ENCODE data around the gene NHSL1.
"Not testable (repeated sequence)": the region's sequence is repeated elsewhere in the genome, so short reads cannot be mapped to it uniquely, and the experiment has no call there.

Gene NHSL1

DNA sequence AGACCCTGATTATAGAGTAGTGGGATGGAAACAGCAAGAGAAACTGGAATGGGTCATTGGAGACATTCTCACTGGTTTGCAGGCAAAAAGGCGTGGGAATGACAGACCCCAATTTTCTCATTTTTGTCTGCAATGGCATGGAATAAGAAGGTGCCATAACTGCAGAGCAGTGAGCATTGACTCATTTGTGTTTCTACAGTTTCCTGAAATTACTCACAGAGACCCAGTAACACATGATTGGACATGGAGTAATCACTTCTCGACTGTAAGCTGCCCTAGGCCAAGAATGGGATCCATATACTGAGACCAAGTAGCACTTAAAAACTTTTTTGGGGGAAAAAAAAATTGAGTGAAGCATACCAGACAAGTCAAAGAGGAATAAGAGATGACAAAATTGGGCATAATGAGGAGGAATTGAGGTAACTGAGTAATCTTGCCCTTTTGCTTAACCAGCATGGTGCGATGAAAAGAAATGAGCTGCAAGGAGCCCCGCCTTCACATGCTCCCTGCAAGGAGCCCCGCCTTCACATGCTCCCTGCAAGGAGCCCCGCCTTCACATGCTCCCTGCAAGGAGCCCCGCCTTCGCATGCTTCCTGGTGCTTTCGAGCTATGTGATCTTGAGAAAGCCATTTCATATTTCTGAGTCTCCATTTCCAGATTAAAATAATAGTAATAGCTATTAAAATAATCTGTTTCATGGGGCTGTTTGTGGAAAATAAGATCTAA lies 44.1 kb downstream of the NHSL1 start:
- DNase-seq = no peak

DNA sequence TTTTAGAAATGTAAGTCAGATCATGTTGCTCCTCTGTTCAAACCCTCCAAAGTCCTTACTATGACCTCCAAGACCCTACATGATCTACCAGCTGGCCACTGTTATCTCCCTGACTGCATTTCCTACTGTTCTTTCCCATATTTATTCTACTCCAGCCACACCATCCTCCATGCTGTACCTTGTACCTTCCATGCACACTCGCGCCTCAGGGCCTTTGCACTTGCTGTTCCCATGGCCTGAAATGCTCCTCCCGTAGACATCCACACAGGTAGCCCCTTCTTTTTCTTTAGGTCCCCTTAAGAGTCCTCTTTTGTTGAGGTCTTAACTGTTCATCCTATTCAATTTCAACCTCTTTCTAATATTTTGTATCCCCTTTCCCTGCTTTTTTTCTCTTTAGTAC lies 48.3 kb downstream of the NHSL1 start:
- no peak for DNase-seq

DNA sequence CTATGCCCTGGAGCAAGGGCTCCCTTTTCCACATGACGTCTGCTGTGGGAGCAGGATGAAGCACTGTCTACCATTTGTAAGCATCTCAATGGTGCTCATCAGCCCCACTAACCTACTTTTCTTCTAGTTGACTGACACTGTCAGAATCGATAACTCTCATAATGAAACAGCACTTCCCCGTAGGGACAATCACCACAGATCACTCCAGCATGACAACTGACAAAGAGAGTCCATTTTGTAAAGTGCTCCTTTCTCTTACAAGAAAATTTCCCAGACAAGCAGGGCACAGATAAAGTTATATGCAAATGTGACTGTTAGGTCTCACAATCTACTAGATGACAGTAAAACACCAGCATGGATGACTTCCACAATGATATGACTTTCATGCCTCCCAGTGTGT lies 48.8 kb downstream of the NHSL1 start:
- no peak for DNase-seq

DNA sequence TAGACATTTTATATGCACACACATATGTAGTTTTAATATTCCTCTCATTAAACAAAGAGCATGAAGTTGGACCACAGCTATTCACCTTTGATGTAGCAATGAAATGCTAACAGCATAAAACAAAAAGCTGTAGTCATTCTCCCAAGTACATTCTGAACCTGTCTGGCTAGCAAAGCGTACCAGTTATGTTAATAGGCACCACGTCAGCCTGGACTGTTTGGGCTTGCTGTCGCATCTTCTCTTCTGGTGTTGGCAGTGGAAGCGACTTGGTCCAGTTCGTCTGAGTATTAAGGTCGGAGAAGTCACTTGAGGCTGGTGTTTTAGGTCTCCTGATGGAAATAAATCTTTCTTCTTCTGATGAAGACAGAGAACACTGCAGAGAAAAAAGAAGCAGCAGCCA lies 52.5 kb downstream of the NHSL1 start:
- no peak for DNase-seq

DNA sequence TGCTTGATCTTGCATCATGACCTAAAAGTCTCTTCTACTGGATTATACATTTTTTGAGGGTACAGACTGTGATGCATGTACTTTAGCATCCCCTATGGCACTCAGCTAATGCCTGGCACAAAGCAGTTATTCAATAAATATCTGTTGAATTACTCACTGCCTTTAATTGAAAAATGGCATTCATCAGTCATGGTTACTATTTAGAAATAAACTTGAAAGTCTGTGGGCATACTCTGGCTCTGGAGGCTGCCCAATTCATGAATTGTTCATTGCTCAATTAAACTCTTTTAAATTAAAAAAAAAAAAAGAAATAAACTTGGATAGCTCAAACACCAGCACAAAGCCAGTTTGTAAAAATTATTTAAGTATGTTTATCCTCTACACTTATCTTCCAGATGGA lies 55.3 kb downstream of the NHSL1 start:
- no peak for DNase-seq

DNA sequence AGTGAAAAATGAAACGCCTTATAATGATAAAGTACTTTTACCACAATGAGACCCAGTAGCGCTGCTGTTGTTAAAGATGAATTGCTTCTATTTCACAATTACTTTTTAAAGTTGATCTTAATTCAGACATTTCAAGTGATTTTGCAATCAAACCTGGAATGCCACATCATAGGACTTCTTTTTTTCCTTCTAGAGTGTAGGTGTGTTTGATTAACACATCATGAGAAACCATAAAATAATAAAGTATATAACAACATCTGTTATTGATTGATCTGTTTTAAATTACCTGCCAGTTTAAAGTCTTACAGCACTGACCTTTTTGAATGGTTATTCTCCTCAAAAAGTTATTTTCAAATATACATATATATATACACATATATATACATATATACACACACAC lies 56.6 kb downstream of the NHSL1 start:
- DNase-seq = no peak

DNA sequence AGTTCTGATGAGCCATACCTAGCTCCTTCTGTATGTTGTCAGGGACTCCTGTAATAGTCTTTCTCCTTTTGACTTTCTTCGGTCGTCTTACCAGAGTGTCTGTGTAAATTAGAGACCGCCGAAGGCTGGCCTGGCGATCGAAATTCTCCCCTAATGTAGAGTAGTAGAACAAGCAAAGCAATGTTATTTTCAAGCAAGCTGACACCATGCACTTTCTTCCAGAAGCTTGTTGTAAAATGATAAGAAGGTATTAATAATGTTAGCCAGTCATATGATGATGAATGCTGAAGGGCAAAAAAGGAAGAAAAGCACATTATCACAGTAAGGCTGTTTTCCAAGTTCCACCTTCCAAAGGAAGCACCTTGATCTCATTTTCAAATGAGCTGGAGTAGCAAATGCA lies 57.3 kb downstream of the NHSL1 start:
- DNase-seq = no peak

DNA sequence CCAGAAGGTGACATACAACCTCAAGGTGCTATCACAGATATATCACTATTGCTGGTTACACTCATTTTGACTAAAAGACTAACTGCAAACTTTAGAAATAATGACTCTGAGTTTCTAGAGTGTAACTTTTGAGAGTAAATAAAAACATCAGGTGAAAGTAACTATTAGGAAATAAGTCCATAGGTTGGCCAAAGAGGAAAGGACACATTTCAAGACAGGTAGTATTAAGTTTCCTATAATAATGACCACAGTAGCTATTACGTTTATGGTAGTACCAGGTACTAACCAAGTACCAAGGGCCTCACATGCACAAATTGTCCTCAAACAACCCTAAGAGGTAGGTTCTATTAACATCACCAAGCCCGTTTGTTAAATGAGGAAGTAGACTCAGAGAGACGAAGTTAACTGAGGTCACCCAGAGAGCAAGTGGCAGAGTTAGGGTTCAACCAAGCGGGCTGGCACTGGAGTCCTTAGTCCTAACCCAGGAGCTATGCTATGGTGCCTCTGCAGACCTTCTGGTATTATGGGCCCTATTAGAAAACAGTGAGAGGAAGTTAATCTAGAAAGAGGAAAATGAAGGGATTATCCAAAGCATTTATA lies 58.4 kb downstream of the NHSL1 start:
- no peak for DNase-seq

DNA sequence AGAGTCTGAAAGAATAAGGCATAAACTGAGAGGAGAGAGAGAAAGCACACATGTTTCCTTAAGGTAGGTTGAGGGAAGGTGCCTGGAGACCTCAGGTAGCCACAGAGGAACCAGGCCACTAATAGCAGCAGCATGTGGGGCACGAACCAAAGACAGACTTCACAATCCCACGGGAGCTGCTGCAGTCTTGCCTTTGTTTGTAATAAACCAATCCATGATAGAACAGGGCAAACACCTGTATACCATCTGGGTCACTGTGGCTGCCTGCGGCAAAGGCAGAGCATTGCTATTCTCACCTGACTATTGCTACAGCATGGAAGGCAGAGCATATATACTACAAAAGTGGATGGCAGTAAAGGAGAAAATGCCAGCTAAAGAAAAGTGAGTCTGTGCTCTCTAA lies 59.0 kb downstream of the NHSL1 start:
- no peak for DNase-seq

DNA sequence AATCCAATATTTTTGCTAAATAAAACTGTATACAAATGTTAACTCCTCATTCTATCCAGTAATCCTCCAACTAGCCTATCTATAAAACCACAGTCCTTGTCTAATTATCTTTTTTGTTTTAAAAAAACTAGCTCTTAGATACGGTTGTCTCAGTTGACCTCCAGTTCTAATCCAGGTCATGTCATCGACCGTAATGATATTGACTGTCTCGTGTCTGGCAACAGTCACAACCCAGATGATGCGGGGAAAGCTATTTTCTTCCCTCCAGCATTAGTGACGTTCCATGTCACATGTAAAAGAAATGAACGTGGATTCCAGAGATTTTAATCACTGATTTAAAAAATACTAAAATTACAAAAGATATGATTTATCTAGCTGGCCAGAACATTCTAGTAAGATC lies 59.7 kb downstream of the NHSL1 start:
- DNase-seq = no peak

DNA sequence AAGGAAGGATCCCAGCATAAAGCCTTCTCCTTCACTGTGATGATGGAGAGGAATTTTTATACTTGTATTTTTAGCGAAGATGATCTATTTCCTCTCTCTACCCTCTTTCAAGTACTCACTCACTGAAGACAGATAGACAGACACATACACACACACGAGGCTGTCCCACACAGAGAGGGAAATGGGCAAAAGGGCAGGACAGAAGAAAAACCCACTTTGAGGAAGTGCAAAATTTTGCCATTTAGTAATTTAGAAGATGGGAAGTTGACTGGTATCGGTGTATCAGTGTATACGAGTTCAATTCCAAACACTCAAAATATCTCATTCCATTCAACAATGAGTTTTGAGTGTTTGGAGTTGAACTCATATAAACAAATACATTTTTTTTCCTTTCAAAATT lies 64.4 kb downstream of the NHSL1 start:
- DNase-seq = no peak

DNA sequence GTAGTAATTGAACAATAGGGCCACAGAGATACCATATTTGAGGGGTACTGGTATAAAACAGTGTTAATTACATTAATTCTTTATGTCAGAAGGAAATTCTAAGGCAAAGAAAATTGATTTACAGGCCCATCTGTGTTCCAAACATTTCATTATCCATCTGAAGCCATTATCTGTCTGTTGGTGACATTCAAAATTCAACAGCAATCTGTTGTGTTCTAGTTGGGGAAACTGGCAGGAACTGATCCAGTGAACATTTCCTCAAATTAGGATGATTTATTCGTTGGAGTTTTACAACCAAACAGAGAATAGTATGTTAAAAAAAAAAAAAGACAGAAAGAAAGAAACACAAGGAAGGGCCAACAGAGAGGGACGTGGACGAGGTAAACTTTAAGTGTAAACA lies 65.2 kb downstream of the NHSL1 start:
- DNase-seq = no peak

DNA sequence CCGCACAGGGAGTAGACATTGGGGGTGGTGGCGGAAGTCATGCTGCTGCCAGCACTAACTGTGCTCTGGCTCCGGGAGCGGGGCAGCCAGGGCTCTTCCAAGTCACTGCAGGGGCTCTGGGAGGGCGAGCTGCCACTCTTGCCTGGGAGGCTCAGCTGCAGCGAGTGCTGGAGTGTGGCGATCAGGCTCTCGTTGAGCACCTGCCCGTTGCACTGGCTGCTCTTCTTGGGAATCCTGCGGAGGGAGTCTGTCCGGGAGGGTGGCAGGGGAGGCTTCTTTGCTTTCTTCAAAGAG lies 67.3 kb downstream of the NHSL1 start:
- DNase-seq = no peak

DNA sequence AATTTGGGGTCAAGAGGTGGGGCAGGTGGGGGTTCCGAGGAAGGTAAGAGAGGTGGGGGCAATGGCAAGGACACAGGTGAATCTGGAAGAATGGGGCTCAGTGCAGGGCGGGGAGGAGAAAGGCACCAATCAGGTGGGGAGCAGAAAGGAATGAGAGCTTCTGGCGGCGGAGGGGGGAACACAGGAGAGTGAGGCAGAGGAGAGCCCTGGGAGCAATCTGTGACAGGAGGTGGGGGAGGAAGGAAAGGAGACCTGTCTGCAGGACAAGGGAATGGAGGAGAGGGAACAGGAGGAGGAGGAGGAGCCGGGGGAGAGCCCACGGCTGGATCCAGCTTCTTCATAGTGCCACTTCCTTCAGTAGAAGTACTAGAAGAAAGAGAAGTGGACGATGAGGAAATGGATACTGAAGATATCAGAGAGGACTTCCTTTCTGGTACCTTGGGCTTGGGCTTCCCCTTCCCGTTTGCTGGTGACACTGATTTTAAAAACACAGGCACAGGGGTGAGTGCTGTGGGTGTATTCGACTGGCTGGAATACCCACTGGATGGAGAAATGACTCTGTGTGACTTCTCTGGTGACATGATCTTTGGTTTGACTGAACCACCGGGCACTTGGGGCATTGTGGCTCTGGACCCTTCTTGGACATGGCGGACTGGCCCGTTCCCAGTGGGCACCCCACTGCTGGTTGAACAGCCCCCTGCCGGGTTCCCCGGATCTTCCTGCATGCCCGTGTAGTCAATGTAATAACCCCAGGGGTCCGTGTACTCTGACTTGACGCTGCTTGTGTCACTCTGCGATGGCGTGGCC lies 67.8 kb downstream of the NHSL1 start:
- no peak for DNase-seq

DNA sequence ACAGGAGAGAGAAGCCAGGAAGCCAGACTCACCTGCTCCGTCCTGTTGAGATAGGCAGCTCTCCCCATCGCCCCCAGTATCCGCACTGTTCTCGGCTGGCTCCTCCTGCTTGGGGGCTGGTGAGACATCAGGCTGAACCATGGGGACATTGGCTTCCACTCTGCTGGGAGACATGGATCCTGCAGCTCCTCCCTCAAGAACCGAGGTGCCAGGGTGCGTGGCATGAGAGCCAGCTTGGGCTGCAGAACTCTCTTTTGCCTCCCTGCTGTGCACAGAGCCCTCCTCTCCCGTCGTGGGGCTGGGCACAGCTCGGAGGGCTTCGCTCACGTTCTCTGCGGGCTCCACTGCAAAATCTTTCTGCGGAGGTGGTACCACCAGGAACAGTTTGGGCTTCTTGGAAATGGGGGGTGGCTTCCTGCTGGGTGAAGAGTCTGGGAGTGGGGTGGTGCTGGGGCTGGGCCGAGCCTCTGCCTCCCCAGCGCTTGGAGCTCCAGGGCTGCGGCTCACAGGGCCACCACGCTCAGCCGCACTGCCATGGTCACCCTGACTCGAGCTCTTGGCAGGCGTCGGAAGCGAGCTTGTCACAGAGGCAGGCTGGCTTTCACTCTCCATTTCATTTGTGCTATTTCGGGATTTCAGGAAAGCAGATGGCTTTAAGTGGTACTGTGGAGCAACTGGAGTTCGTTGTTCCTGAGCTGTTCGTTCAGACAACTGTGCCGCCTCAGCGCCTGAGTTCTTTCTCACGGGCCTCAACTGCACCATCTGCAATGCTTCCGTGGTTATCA lies 68.7 kb downstream of the NHSL1 start:
- DNase-seq = no peak

DNA sequence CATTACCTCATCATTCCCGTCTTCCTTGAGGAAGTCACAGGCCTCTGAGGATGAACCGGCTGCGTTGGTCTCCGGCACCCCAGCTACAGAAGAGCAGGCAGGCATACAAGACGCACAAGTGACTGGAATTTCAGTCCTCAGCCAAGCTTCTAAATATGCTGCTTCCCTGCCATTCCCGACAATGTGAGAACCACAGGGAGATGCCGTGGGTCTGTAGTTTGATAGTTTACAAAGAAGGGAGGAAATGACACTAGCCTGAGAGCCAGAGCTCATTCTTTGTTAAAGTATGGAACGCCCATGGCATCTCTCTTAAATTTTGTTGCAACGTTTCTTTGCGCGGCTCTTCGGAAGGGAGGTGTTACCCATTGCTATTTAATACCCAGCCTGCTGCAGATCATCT lies 69.5 kb downstream of the NHSL1 start:
- no peak for DNase-seq

DNA sequence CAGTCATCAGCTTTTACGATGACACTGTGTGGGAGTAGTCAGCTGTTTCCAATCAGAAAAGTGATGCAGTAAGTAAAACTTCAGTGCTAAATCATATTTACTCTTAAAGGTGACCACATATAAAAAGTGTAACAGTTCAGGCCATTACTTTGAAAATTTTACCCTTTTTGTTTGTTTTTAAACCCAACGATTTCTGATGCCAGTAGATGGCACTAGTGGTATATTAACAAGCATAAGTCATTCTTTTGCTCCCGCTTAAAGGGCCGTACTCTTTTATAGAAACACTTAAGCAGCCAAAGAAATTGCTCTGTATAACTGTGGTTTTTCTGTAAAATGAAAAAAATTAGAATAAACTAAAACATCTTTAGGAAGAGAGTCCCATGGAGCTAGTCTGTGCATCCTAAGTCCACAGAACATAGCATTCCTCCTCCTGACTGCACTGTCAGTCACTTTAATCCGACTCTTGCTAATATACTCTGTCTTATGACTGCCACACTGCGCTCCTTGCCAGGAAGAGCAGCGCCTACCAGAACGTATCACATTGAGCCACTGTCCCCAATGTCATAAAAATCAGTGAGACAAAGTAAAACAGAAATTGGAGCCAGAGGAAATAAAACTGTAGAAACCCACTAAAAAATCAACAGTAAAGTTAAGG lies 70.2 kb downstream of the NHSL1 start:
- DNase-seq = peak; percentile 58

DNA sequence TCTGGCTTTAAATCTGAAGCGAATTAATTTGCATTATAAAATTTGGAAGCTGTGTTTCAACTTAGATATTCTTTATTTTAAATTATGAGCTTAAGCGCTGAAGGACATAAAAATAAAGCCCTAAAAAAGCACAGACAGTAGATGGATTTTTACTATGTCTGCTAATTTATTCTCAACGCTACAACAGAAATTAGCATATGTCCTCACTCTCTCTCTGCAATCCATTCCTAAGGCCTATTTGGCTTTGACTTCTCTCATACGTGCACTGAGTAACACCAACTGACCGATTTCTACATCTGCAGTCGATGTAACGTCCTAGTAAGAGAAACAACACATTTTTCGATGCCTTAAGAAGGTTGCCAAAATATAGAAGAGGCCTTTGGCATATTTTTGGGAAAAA lies 71.6 kb downstream of the NHSL1 start:
- DNase-seq = no peak

DNA sequence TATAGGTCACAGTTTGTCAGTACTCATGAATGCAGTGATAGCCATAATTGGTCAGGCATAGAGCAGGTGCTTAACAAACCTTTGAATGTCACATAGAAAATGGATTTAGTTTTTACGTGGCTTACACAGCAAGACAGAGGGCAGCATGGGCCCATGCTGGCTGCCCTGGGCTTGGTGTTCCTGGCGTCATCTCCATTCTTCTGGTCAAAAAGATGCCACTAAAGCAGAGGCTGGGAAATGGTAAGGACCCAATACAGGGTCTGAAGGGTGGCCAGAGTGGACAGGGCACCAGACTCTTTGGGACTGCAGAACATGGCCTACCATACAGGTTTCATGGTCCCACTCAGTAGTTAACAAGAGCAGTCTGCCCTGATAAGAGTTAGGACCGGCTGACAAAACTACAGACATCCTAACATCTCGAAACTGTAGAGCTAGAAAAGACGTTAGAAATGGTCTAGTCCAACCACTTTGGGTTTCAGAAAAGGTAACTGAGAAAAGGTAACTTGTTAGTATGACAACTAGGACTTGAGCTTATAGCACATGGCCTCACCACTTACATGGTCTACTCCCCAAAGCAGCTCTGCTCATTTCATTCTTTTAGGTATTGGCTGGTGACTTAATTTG lies 72.7 kb downstream of the NHSL1 start:
- no peak for DNase-seq

DNA sequence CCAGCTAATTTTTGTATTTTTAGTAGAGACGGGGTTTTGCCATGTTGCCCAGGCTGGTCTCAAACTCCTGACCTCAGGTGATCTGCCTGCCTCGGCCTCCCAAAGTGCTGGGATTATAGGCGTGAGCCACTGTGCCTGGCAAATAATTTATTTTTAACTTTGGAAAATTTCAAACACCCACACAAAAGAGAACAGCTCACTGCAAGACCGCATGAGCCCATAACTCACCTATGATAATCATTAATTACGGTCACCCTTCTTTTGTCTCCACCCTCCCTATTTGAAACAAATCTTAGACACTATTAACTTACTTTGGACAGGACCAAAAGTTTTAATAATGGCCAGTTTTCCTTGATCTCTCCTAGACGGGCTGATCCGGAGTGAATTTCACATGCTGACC lies 74.0 kb downstream of the NHSL1 start:
- not testable (repeated sequence) for DNase-seq

DNA sequence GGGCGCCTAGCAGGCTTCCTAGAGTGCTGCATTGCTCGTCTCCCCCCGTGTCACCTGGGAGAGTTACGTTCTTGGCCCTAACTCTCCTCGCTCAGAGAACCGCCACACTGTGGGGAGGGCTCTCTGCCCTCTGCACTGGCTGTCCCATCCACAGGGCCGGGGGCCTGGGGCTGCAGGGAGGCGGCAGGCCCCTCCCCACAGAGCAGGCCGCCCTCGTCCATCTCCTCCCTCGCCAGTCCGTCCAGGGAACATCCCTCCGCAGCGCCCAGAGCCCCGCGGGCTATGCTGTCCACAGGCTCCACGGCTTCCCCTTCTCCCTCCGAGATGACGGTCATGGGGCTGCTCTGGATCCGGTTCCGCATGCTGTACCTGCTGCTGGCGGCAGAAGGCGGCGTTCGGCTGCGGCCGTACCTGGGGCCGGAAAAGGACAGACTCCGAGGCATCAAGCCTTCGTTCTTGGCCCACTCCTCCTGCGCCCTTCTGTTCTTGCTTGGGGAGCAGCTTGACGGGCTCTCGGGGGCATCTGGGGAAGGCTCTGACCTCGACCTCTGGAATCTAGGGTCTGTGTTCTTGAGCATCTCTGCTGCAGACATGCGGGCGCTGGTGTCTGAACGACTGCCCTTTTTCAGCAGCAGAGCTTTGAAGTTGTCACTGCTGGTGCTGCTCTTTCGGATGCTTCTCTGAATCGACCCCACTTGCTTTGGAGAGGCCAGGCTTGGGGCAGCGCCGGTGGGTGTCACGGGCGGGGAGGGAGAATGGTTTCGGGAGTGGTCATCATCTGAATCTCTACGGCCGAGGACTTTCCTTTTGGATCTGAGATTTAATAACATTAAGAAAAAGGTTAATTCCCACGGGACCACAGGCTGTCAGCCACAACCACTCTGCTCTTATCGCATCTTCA lies 75.0 kb downstream of the NHSL1 start:
- DNase-seq = no peak

DNA sequence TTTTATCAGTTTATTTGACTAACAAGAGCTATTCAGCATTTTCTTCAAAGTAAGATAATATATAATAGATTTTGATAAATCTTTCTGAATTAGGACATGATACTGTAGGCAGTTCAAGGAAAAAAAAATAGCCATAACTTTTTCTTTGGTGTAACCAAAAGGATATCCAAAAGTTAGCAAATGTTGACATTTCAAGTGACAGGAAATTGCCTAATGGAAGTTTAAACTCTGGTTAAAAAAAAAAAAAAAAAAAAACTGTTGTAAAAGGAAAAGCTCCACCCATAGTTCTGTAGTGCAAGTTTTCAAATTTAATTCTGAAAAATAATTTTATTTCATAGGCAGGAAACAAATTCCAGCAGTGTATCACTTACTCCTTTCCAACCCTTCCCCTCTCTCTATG lies 76.4 kb downstream of the NHSL1 start:
- no peak for DNase-seq

Measured in fibroblast of upper back skin (primary cell).